K562 (cell line): ENCODE data around the gene ABCA3. TPM values are rescaled to one million over a fixed set of nuclear protein-coding genes. Genes with fewer than 3 reads are reported as not detected.

Source experiments
- ARID3A ChIP-seq: IDR thresholded peaks from 2 replicates; pipeline ENCODE4 v1.6.1; 2012; ENCODE audit warnings: low read depth, low read length, improper control_type of control experiment, borderline replicate concordance
- KAT7 ChIP-seq: sonication (generic); formaldehyde crosslinking; IDR thresholded peaks from 2 replicates; pipeline ENCODE4 v1.8.0; 2022; ENCODE audit warnings: missing genetic modification reagents, mild to moderate bottlenecking, borderline replicate concordance
- KDM1A ChIP-seq, 2 experiments: fragments of 450-650 bp; IDR thresholded peaks; 2 replicates each; pipeline ENCODE4 v1.6.1; 2016; ENCODE audit warnings: mild to moderate bottlenecking in 2 of 2
- MAFK ChIP-seq: IDR thresholded peaks from 2 replicates; pipeline ENCODE4 v1.6.1; 2011; ENCODE audit warnings: low read length, improper control_type of control experiment
- POU5F1 ChIP-seq: fragments of 150-350 bp; IDR thresholded peaks from 2 replicates; pipeline ENCODE4 v1.6.1; 2014; ENCODE audit warnings: borderline replicate concordance, low read length, low read depth, mild to moderate bottlenecking; ENCODE audit not compliant: partially characterized antibody
- RBFOX2 ChIP-seq: fragments of 200-400 bp; formaldehyde crosslinking; IDR thresholded peaks from 2 replicates; pipeline ENCODE4 v1.6.1; 2017; ENCODE audit warnings: low read depth, mild to moderate bottlenecking, low read length, moderate library complexity
- TFAM ChIP-seq: fragments of 250-450 bp; sonication (Bioruptor Pico); conservative IDR thresholded peaks from 2 replicates; pipeline ENCODE4 v1.5.0; 2021; ENCODE audit warnings: mild to moderate bottlenecking, moderate library complexity
- ZNF354B ChIP-seq: fragments of 250-450 bp; sonication (Bioruptor Pico); IDR thresholded peaks from 2 replicates; pipeline ENCODE4 v1.4.0; 2020
- polyA plus RNA-seq, 8 experiments: library from polyadenylated mRNA; depleted of rRNA in 4 of 8; stranded (reverse) in 5 of 8; unstranded in 3 of 8; fragments of >200 nt; fragmentation: Nextera tagmentation in 2 of 8; fragmentation: Illumina TruSeq in 1 of 8; extraction: Ambion mirVana in 2 of 8; extraction: Trizol in 1 of 8; gene quantifications; 2 replicates each; pipeline versions ENCODE4 v1.2.1 to v1.2.3, GENCODE V29; 2011 to 2014; ENCODE audit warnings: inconsistent platforms in 1 of 8, missing spikeins in 1 of 8
- total RNA-seq, 7 experiments: library from RNA; depleted of rRNA in 6 of 7; stranded (reverse); fragments of >200 nt in 6 of 7; fragmentation: Illumina TruSeq in 2 of 7; extraction: Trizol in 2 of 7; gene quantifications; 2 replicates each; pipeline versions ENCODE4 v1.2.1 to v1.2.3, GENCODE V29; 2011 to 2021; ENCODE audit warnings: low replicate concordance in 1 of 7
- TF ChIP-seq, protein P1 (sequence below), 3 experiments: fragments of 200-800 bp in 1 of 3; fragments of 250-450 bp in 1 of 3; fragments of 450-650 bp in 1 of 3; sonication (Bioruptor Pico) in 1 of 3; sonication (Bioruptor generic) in 1 of 3; formaldehyde crosslinking in 1 of 3; IDR thresholded peaks; 2 replicates each; pipeline versions ENCODE4 v1.6.1 to v1.8.0; 2016 to 2022; ENCODE audit warnings: mild to moderate bottlenecking in 2 of 3, missing genetic modification characterization in 2 of 3, missing compliant biosample characterization in 1 of 3, moderate library complexity in 1 of 3
- TF ChIP-seq, protein P2 (sequence below): fragments of 450-650 bp; IDR thresholded peaks from 2 replicates; pipeline ENCODE4 v1.7.0; 2016; ENCODE audit warnings: borderline replicate concordance
- TF ChIP-seq, protein P3 (sequence below): fragments of 450-650 bp; IDR thresholded peaks from 2 replicates; pipeline ENCODE4 v1.6.1; 2018; ENCODE audit not compliant: partially characterized antibody
- TF ChIP-seq, protein P4 (sequence below): fragments of 250-450 bp; sonication (Bioruptor Pico); IDR thresholded peaks from 2 replicates; pipeline ENCODE4 v1.8.0; 2021; ENCODE audit warnings: borderline replicate concordance, mild to moderate bottlenecking, moderate library complexity; ENCODE audit not compliant: poor library complexity, severe bottlenecking
- TF ChIP-seq, protein P5 (sequence below): fragments of 250-450 bp; sonication (Bioruptor Pico); IDR thresholded peaks from 2 replicates; pipeline ENCODE4 v1.8.0; 2022; ENCODE audit warnings: inconsistent platforms

Gene ABCA3
- total and polyA plus RNA-seq, 9 of the 15 experiments (the other 6 are each of a cell fraction or from before 2014, with no cell fraction given): 0.66 to 23.7 (median 6.9) TPM

DNA sequence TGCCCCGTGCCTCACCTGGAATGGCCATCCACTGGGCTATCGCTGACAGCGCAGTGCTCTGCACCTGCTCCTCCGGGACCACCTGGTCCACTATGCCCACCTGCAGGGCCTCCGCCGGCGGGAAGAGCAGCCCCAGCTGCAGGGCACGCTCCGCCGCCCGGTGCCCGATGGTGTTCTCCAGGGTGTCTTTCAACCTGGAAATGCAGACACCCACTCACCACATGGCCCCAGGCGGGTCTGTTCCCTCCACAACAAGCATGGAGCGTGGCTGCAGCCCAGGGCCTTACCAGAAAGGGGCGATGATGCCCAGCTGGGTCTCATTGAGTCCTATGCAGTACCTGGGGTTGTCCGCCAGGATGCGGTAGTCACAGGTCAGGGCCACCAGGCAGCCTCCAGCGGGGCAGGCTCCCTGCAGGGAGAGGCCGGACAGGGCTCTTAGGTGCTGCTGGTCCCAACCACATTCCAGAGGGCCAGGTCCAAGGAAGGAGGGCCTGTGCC, 97.4 kb downstream of the ABCA3 start (continued):
- TF ChIP-seq, protein P1, sequence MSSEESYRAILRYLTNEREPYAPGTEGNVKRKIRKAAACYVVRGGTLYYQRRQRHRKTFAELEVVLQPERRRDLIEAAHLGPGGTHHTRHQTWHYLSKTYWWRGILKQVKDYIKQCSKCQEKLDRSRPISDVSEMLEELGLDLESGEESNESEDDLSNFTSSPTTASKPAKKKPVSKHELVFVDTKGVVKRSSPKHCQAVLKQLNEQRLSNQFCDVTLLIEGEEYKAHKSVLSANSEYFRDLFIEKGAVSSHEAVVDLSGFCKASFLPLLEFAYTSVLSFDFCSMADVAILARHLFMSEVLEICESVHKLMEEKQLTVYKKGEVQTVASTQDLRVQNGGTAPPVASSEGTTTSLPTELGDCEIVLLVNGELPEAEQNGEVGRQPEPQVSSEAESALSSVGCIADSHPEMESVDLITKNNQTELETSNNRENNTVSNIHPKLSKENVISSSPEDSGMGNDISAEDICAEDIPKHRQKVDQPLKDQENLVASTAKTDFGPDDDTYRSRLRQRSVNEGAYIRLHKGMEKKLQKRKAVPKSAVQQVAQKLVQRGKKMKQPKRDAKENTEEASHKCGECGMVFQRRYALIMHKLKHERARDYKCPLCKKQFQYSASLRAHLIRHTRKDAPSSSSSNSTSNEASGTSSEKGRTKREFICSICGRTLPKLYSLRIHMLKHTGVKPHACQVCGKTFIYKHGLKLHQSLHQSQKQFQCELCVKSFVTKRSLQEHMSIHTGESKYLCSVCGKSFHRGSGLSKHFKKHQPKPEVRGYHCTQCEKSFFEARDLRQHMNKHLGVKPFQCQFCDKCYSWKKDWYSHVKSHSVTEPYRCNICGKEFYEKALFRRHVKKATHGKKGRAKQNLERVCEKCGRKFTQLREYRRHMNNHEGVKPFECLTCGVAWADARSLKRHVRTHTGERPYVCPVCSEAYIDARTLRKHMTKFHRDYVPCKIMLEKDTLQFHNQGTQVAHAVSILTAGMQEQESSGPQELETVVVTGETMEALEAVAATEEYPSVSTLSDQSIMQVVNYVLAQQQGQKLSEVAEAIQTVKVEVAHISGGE (CRISPR knock-in tag; IDR thresholded peaks at IDR 0.05): no peak
- TF ChIP-seq KAT7 (CRISPR knock-in tag) (no peak), MAFK (no peak), ZNF354B (CRISPR knock-in tag) (no peak), POU5F1 (no peak), RBFOX2 (peak; percentile 55; the same call in 1 of the 2 replicates), KDM1A (IDR thresholded peaks at IDR 0.05) (no peak), TFAM (no peak), ARID3A (no peak)
- TF ChIP-seq, protein P2, sequence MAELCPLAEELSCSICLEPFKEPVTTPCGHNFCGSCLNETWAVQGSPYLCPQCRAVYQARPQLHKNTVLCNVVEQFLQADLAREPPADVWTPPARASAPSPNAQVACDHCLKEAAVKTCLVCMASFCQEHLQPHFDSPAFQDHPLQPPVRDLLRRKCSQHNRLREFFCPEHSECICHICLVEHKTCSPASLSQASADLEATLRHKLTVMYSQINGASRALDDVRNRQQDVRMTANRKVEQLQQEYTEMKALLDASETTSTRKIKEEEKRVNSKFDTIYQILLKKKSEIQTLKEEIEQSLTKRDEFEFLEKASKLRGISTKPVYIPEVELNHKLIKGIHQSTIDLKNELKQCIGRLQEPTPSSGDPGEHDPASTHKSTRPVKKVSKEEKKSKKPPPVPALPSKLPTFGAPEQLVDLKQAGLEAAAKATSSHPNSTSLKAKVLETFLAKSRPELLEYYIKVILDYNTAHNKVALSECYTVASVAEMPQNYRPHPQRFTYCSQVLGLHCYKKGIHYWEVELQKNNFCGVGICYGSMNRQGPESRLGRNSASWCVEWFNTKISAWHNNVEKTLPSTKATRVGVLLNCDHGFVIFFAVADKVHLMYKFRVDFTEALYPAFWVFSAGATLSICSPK: no peak
- TF ChIP-seq, protein P3, sequence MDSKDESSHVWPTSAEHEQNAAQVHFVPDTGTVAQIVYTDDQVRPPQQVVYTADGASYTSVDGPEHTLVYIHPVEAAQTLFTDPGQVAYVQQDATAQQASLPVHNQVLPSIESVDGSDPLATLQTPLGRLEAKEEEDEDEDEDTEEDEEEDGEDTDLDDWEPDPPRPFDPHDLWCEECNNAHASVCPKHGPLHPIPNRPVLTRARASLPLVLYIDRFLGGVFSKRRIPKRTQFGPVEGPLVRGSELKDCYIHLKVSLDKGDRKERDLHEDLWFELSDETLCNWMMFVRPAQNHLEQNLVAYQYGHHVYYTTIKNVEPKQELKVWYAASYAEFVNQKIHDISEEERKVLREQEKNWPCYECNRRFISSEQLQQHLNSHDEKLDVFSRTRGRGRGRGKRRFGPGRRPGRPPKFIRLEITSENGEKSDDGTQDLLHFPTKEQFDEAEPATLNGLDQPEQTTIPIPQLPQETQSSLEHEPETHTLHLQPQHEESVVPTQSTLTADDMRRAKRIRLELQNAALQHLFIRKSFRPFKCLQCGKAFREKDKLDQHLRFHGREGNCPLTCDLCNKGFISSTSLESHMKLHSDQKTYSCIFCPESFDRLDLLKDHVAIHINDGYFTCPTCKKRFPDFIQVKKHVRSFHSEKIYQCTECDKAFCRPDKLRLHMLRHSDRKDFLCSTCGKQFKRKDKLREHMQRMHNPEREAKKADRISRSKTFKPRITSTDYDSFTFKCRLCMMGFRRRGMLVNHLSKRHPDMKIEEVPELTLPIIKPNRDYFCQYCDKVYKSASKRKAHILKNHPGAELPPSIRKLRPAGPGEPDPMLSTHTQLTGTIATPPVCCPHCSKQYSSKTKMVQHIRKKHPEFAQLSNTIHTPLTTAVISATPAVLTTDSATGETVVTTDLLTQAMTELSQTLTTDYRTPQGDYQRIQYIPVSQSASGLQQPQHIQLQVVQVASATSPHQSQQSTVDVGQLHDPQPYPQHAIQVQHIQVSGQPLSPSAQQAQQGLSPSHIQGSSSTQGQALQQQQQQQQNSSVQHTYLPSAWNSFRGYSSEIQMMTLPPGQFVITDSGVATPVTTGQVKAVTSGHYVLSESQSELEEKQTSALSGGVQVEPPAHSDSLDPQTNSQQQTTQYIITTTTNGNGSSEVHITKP: no peak
- TF ChIP-seq, protein P4, sequence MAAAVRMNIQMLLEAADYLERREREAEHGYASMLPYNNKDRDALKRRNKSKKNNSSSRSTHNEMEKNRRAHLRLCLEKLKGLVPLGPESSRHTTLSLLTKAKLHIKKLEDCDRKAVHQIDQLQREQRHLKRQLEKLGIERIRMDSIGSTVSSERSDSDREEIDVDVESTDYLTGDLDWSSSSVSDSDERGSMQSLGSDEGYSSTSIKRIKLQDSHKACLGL: no peak
- TF ChIP-seq, protein P5, sequence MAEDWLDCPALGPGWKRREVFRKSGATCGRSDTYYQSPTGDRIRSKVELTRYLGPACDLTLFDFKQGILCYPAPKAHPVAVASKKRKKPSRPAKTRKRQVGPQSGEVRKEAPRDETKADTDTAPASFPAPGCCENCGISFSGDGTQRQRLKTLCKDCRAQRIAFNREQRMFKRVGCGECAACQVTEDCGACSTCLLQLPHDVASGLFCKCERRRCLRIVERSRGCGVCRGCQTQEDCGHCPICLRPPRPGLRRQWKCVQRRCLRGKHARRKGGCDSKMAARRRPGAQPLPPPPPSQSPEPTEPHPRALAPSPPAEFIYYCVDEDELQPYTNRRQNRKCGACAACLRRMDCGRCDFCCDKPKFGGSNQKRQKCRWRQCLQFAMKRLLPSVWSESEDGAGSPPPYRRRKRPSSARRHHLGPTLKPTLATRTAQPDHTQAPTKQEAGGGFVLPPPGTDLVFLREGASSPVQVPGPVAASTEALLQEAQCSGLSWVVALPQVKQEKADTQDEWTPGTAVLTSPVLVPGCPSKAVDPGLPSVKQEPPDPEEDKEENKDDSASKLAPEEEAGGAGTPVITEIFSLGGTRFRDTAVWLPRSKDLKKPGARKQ (CRISPR knock-in tag): no peak
